Measurements from ENCODE around the gene ERN1.

Gene ERN1

DNA sequence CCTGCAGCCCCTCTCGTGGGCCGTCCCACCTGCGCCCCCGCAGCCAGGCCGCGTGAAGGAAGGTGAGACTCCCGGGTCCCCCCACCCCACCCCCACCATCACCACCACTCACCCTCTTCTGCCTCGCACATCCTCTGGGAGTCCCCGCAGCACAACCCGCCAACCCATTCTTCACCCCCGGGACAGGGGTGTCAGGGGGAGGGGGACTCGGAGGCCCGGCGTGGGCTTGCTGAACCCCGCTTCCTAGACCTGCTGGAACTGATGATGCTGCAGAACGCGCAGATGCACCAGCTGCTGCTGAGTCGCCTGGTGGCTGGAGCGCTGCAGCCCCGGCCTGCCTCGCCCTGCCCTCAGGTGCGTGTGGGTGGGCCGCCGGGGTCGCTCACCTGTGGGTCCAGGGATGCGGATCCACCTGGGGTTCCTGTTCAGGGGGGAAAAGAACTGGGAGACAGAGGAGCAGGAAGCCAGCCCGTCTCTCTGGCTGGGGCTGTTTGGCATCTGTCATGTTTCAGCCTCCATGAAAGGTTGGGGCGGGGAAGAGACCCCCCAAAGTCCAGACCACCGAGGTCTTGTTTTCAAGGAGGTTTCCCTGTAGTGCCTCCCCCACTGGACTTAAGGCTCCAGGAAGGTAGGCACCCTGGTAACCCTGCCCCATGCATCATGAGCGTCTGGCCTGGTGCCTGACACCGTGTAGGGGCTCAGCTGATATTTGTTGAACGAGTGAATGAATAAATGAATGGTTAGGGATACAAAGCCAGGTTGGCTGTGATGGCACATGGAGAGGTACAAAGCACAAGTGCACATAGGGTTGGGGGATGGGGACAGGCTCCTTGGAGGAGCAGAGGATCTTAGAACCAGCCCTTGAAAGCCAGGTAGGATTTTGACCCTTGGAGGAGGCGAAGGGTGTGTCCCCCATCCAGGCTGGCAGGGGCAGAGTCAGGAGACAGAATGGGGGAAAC lies 130.9 kb downstream of the ERN1 start:
- no peak for DNase-seq (ENCODE audit: low read depth)
- H3K4me3 ChIP-seq (ENCODE audit: low read depth, low read length) = no peak overlapping the region
- TF ChIP-seq, protein P1, sequence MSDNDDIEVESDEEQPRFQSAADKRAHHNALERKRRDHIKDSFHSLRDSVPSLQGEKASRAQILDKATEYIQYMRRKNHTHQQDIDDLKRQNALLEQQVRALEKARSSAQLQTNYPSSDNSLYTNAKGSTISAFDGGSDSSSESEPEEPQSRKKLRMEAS (IDR thresholded peaks at IDR 0.05; ENCODE audit: low read depth, low read length) = no peak
- TF ChIP-seq POLR2A (IDR thresholded peaks at IDR 0.05; ENCODE audit: extremely low read depth, insufficient read length) (no peak), MYC (IDR thresholded peaks at IDR 0.05; ENCODE audit: low read depth, low read length) (no peak), CTCF (IDR thresholded peaks at IDR 0.05; ENCODE audit: low read depth, low read length) (no peak)

DNA sequence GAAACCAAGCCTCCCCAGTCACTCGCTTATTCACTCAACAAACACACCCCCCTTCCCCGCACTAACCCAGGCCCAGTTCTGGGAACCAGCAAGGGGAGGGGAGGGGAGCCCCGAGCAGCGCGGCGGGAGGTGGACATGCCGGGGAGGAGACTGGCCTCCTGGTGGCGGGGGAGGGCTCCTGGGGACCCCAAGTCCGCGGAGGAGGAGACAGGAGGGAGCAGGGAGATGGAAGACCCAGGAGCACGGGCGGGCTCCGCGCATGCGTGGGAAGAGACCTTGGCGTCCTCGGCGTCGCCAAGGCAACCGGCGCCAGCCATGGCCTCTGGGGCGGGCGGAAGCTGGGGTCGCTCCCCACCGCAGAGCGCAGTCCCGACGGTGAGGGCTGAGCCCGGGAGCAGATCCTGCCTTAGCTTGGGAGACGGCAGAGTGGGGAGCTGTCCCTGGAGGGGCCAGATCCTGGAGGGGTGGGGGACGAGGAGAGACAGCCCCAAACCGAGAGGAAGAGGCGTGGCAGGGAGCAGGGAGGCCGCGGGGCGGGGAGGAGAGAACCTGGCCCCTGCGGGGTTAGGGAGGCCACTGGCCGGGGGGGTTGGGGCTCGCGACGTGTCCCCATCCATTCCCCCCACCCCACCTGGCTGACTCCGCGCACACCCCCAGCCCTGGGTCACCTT lies 131.8 kb downstream of the ERN1 start, which contains the start of gene PRR29:
Gene PRR29, plus strand, starts transcription at position 302 of the 671 bp plus-strand sequence. Its CDS starts 14 bp downstream, at position 316.
- H3K4me3 ChIP-seq (ENCODE audit: low read depth, low read length) = no peak within 1 kb of the TSS
- DNase-seq (ENCODE audit: low read depth) = peak; percentile 49
- TF ChIP-seq MYC (IDR thresholded peaks at IDR 0.05; ENCODE audit: low read depth, low read length) (no peak), POLR2A (IDR thresholded peaks at IDR 0.05; ENCODE audit: extremely low read depth, insufficient read length) (no peak)
- TF ChIP-seq, protein P1 (IDR thresholded peaks at IDR 0.05; ENCODE audit: low read depth, low read length) = no peak

GRCh38 chr17:63997341-63998048 lies 132.4 kb downstream of the ERN1 start:
- no peak for DNase-seq (ENCODE audit: low read depth)
- H3K4me3 ChIP-seq (ENCODE audit: low read depth, low read length) = no peak overlapping the region

DNA sequence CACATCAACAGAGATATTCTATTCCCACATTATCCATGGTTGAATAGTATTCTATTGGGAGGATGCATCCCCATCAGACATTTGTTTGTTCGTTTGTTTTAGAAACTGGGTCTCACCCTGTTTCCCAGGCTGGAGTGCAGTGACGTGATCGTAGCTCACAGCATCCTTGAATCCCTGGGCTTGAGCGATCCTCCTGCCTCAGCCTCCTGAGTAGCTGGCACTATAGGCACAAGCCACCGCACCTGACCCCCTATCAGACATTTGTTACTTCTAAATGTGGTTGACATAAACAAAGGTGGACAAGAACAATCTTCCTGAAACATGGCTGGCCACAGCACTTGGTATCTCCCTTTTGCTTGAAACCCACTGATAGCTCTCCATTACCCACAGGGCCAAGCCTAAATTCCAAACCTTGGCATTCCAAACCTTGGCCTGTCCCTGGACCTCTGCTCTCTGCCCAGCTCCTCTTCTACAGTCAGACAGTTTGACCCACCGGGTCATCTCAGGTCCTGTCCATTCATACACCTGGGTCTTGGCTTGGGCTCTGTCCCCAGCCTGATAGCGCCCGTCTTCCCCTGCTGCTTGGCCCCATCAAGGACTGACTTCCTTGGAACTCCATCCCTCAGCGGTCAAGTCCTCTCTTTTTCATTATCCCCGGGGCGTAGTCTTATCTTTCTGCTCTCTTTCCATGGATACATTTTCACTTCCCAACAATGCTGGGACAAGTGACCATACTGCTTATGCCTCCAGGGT lies 133.3 kb downstream of the ERN1 start:
- no peak for DNase-seq (ENCODE audit: low read depth)
- no peak overlapping the region for H3K4me3 ChIP-seq (ENCODE audit: low read depth, low read length)
- TF ChIP-seq POLR2A (IDR thresholded peaks at IDR 0.05; ENCODE audit: extremely low read depth, insufficient read length) = no peak
- TF ChIP-seq MYC (IDR thresholded peaks at IDR 0.05; ENCODE audit: low read depth, low read length) = no peak
- TF ChIP-seq CTCF (IDR thresholded peaks at IDR 0.05; ENCODE audit: low read depth, low read length) = no peak
- TF ChIP-seq, protein P1 (IDR thresholded peaks at IDR 0.05; ENCODE audit: low read depth, low read length) = no peak

More at GRCh38 chr17:63997341-63998048, 132.4 kb downstream of the ERN1 start:
- TF ChIP-seq POLR2A (IDR thresholded peaks at IDR 0.05; ENCODE audit: extremely low read depth, insufficient read length) (no peak), CTCF (IDR thresholded peaks at IDR 0.05; ENCODE audit: low read depth, low read length) (no peak), MYC (IDR thresholded peaks at IDR 0.05; ENCODE audit: low read depth, low read length) (no peak)
- TF ChIP-seq, protein P1 (IDR thresholded peaks at IDR 0.05; ENCODE audit: low read depth, low read length) = no peak

GRCh38 chr17:63995626-63996025 lies 134.3 kb downstream of the ERN1 start:
- TF ChIP-seq CTCF (IDR thresholded peaks at IDR 0.05; ENCODE audit: low read depth, low read length) (no peak), POLR2A (IDR thresholded peaks at IDR 0.05; ENCODE audit: extremely low read depth, insufficient read length) (no peak), MYC (IDR thresholded peaks at IDR 0.05; ENCODE audit: low read depth, low read length) (no peak)
- TF ChIP-seq, protein P1 (IDR thresholded peaks at IDR 0.05; ENCODE audit: low read depth, low read length) = no peak

More at GRCh38 chr17:63995626-63996025, 134.3 kb downstream of the ERN1 start:
- no peak overlapping the region for H3K4me3 ChIP-seq (ENCODE audit: low read depth, low read length)
- no peak for DNase-seq (ENCODE audit: low read depth)

Data from NB4 (cell line).